Muscle of leg (tissue), 11 donors: ENCODE data around the gene PCNX2. TPM values are rescaled to one million over a fixed set of nuclear protein-coding genes. Genes with fewer than 3 reads are reported as not detected.

Experiments used
- DNase-seq: peaks from one replicate; pipeline ENCODE4 v3.0.0; 2013
- H3K27ac ChIP-seq: one replicate; pipeline ENCODE4 v1.5.1; 2013; ENCODE audit warnings: mild to moderate bottlenecking, low read length, control low read depth
- H3K27me3 ChIP-seq: one replicate; pipeline ENCODE4 v1.6.1; 2013; ENCODE audit warnings: low read length; ENCODE audit not compliant: control insufficient read depth, insufficient read depth
- H3K36me3 ChIP-seq: one replicate; pipeline ENCODE4 v1.6.1; 2013; ENCODE audit warnings: low read length; ENCODE audit not compliant: control insufficient read depth, insufficient read depth
- H3K4me1 ChIP-seq: one replicate; pipeline ENCODE4 v1.6.1; 2013; ENCODE audit warnings: low read length; ENCODE audit not compliant: control insufficient read depth, insufficient read depth
- H3K4me3 ChIP-seq: one replicate; pipeline ENCODE4 v1.5.1; 2013; ENCODE audit warnings: low read length, control low read depth
- H3K9me3 ChIP-seq: replicated peaks from 2 replicates; pipeline ENCODE4 v1.6.1; 2013; ENCODE audit warnings: low read depth, low read length; ENCODE audit not compliant: control insufficient read depth
- WGBS: methylation state at CpG from one replicate; pipeline ENCODE4 v1.1.5; 2013; ENCODE audit warnings: missing lambda C conversion rate; ENCODE audit not compliant: insufficient coverage; 5-methylcytosine and 5-hydroxymethylcytosine counted together
- polyA plus RNA-seq, 8 donors: library from polyadenylated mRNA; unstranded; fragments of 120-200 nt; gene quantifications; one replicate each; pipeline versions ENCODE4 v1.2.1 to v1.2.3, GENCODE V29; 2013; ENCODE audit warnings: inconsistent platforms in 1 of 8, low replicate concordance in 1 of 8; ENCODE audit not compliant: insufficient read length in 8 of 8, insufficient read depth in 1 of 8
- total RNA-seq: library from RNA; stranded (reverse); fragments of 120-200 nt; gene quantifications from one replicate; pipeline ENCODE4 v1.2.4, GENCODE V29; 2013

PCNX2 gene
- total and polyA plus RNA-seq, 9 donors: 2.5 to 5.2 (median 3.9) TPM

GRCh38 chr1:233246965-233247364 is 48.6 kb downstream of the PCNX2 start:
- peak overlapping the region; percentile 31 for H3K27ac ChIP-seq
- 39% methylated on average over 5 of the region's 5 CpGs for WGBS
- no peaks in the 10 kb centered on the region for H3K27me3 ChIP-seq
- peaks cover 5% of the 10 kb centered on the region for H3K4me1 ChIP-seq
- no peaks in the 10 kb centered on the region for H3K9me3 ChIP-seq
- H3K36me3 ChIP-seq: no peaks in the 10 kb centered on the region
- no peak overlapping the region for H3K4me3 ChIP-seq
- DNase-seq: peak; percentile 88

- H3K36me3 ChIP-seq: no peaks in the 10 kb centered on the region
- no peak for DNase-seq
- no peak overlapping the region for H3K27ac ChIP-seq
- WGBS: 94% methylated on average over 1 of the region's 8 CpGs
- no peak overlapping the region for H3K4me3 ChIP-seq
- H3K4me1 ChIP-seq: peaks cover 9% of the 10 kb centered on the region
- H3K9me3 ChIP-seq: no peaks in the 10 kb centered on the region
- H3K27me3 ChIP-seq: no peaks in the 10 kb centered on the region
Measured at GRCh38 chr1:233245191-233245765, 50.2 kb downstream of the PCNX2 start.

GRCh38 chr1:233244183-233244582 is 51.3 kb downstream of the PCNX2 start:
- Histone ChIP-seq H3K9me3 (no peaks in the 10 kb centered on the region), H3K27ac (no peak overlapping the region), H3K4me1 (peaks cover 9% of the 10 kb centered on the region), H3K36me3 (no peaks in the 10 kb centered on the region), H3K4me3 (no peak overlapping the region), H3K27me3 (no peaks in the 10 kb centered on the region)
- peak; percentile 53 for DNase-seq
- WGBS: no CpG with 5 or more reads among the region's 6 CpGs

GRCh38 chr1:233242827-233243483 is 52.6 kb downstream of the PCNX2 start:
- Histone ChIP-seq H3K4me3 (no peak overlapping the region), H3K27ac (peak overlapping the region; percentile 49), H3K27me3 (no peaks in the 10 kb centered on the region), H3K9me3 (no peaks in the 10 kb centered on the region), H3K36me3 (no peaks in the 10 kb centered on the region), H3K4me1 (peaks cover 9% of the 10 kb centered on the region)
- DNase-seq: peak; percentile 74
- 7% methylated on average over 2 of the region's 4 CpGs for WGBS

GRCh38 chr1:233241759-233242158 is 53.8 kb downstream of the PCNX2 start:
- H3K4me1 ChIP-seq: peaks cover 9% of the 10 kb centered on the region
- no CpG with 5 or more reads among the region's 2 CpGs for WGBS
- H3K36me3 ChIP-seq: no peaks in the 10 kb centered on the region
- no peaks in the 10 kb centered on the region for H3K27me3 ChIP-seq
- H3K4me3 ChIP-seq: no peak overlapping the region
- no peak for DNase-seq
- H3K9me3 ChIP-seq: no peaks in the 10 kb centered on the region
- no peak overlapping the region for H3K27ac ChIP-seq

- Histone ChIP-seq H3K4me1 (peaks cover 9% of the 10 kb centered on the region), H3K27ac (no peak overlapping the region), H3K4me3 (no peak overlapping the region), H3K27me3 (no peaks in the 10 kb centered on the region), H3K9me3 (no peaks in the 10 kb centered on the region), H3K36me3 (no peaks in the 10 kb centered on the region)
- peak; percentile 82 for DNase-seq
- 21% methylated on average over 4 of the region's 8 CpGs for WGBS
Measured at GRCh38 chr1:233240829-233241682, 54.5 kb downstream of the PCNX2 start.

GRCh38 chr1:233240371-233240770 is 55.2 kb downstream of the PCNX2 start:
- Histone ChIP-seq H3K27ac (no peak overlapping the region), H3K4me3 (no peak overlapping the region), H3K9me3 (no peaks in the 10 kb centered on the region), H3K4me1 (peaks cover 9% of the 10 kb centered on the region), H3K27me3 (no peaks in the 10 kb centered on the region), H3K36me3 (no peaks in the 10 kb centered on the region)
- peak; percentile 76 for DNase-seq
- WGBS: no CpG with 5 or more reads among the region's 5 CpGs

- Histone ChIP-seq H3K4me1 (peaks cover 9% of the 10 kb centered on the region), H3K27ac (no peak overlapping the region), H3K36me3 (no peaks in the 10 kb centered on the region), H3K9me3 (no peaks in the 10 kb centered on the region), H3K27me3 (no peaks in the 10 kb centered on the region), H3K4me3 (no peak overlapping the region)
- no CpG with 5 or more reads among the region's 9 CpGs for WGBS
- peak; percentile 50 for DNase-seq
Measured at GRCh38 chr1:233238884-233239431, 56.6 kb downstream of the PCNX2 start.

GRCh38 chr1:233237647-233238046 is 57.9 kb downstream of the PCNX2 start:
- H3K27me3 ChIP-seq: no peaks in the 10 kb centered on the region
- H3K9me3 ChIP-seq: no peaks in the 10 kb centered on the region
- H3K27ac ChIP-seq: no peak overlapping the region
- no peaks in the 10 kb centered on the region for H3K36me3 ChIP-seq
- H3K4me3 ChIP-seq: no peak overlapping the region
- no CpG with 5 or more reads among the region's 3 CpGs for WGBS
- DNase-seq: peak; percentile 92
- peaks cover 5% of the 10 kb centered on the region for H3K4me1 ChIP-seq

- H3K27ac ChIP-seq: no peak overlapping the region
- no peak overlapping the region for H3K4me3 ChIP-seq
- WGBS: 20% methylated on average over 1 of the region's 5 CpGs
- H3K36me3 ChIP-seq: no peaks in the 10 kb centered on the region
- no peak for DNase-seq
- H3K9me3 ChIP-seq: no peaks in the 10 kb centered on the region
- no peaks in the 10 kb centered on the region for H3K4me1 ChIP-seq
- no peaks in the 10 kb centered on the region for H3K27me3 ChIP-seq
Measured at GRCh38 chr1:233233508-233234040, 62.0 kb downstream of the PCNX2 start.
